ENCODE measurements around the gene SEMA3F.

The SEMA3F gene

DNA sequence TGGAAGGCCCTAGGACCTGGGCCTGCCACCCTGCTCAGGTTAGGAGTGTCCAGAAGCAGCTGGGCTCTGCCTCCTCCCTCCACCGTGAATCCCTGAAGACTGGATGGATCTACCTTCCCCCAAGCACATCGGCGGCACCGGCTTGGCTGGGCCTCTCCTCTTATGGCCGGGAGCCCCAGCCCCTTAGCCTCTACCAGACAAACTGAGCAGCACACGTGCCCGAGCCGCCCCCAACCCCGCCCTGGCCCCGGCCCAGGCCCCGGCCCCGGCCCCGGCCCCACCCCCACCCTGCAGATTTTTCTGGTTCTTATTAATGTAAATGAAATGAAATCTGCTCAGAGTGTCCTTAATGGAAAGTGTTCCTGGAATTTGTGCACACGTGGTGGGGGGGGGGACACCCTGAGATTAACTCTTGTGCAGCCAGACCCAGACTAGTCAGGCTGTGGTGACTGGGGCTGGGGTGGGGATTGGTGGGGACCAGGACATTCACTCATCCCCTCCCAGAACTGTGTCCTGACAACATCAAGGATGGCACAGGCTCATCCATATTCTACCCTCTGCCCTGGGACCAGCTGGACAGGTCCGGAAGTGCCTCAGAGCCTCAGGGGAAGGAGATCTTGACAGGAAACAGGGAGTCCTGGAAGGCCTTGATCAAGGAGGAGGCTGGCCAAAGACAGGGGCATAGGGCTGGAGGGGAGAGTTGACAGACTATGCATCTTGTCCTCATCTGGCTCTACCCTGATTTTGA, 30.9 kb upstream of the SEMA3F start:
- Histone ChIP-seq H3K4me1 (ENCODE audit: control extremely low read depth in 1 of 4, control insufficient read depth in 4 of 4, insufficient read depth in 4 of 4, low read length in 3 of 4) (peaks cover 0 to 6% (median 2%) of the 10 kb centered on the region in 4 experiments), H3K27ac (ENCODE audit: insufficient read depth in 1 of 2, low read depth in 1 of 2, low read length in 2 of 2, poor library complexity in 1 of 2, severe bottlenecking in 2 of 2) (no peak overlapping the region), H3K4me3 (ENCODE audit: control insufficient read depth in 1 of 7, extremely low read depth in 1 of 7, insufficient read depth in 4 of 7, low read depth in 2 of 7, low read length in 6 of 7) (no peak overlapping the region), H3K36me3 (ENCODE audit: control insufficient read depth in 4 of 4, insufficient read depth in 4 of 4, low read length in 3 of 4) (peaks cover 0 to 20% (median 11%) of the 10 kb centered on the region in 4 experiments), H3K9me3 (ENCODE audit: control extremely low read depth in 1 of 5, control insufficient read depth in 4 of 5, insufficient read depth in 2 of 5, low read depth in 1 of 5, low read length in 4 of 5) (no peaks in the 10 kb centered on the region), H3K27me3 (replicated peaks in 2 of 5; ENCODE audit: control insufficient read depth in 4 of 5, insufficient read depth in 5 of 5, low read length in 4 of 5) (no peaks in the 10 kb centered on the region)
- CTCF ChIA-PET: interaction anchor here (0.9 to 8.4 kb wide), 5 partner anchors 10 to 102 kb away, joined by 3 to 194 read pairs (median 39); partner anchors contain the start of gene GNAT1
- POLR2A ChIA-PET: no interaction called here
- 92% methylated on average over 6 of the region's 15 CpGs for WGBS (ENCODE audit: insufficient coverage)
- DNase-seq: no peak

DNA sequence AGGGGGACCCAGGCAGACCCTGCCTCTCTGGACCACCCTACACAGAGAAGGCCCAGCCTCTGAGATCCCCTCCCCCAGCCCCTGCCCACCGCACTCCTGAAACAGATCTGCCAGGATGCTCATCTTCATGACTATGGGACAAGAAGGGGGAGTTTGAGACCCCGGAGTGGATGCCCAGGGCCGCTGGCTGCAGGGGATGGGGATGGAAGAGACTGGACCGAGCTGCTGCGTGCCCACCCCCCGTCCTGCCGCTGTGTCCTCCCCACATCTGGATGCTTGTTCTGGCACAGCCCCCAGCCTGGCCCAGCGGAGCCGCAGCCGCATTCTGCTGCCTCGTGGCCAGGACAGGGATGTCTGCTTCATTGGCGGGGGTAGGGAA, 30.3 kb upstream of the SEMA3F start:
- 86% methylated on average over 6 of the region's 12 CpGs for WGBS (ENCODE audit: insufficient coverage)
- Histone ChIP-seq H3K4me3 (ENCODE audit: control insufficient read depth in 1 of 7, extremely low read depth in 1 of 7, insufficient read depth in 4 of 7, low read depth in 2 of 7, low read length in 6 of 7) (no peak overlapping the region), H3K27me3 (replicated peaks in 2 of 5; ENCODE audit: control insufficient read depth in 4 of 5, insufficient read depth in 5 of 5, low read length in 4 of 5) (no peaks in the 10 kb centered on the region), H3K36me3 (ENCODE audit: control insufficient read depth in 4 of 4, insufficient read depth in 4 of 4, low read length in 3 of 4) (peaks cover 0 to 16% (median 10%) of the 10 kb centered on the region in 4 experiments), H3K9me3 (ENCODE audit: control extremely low read depth in 1 of 5, control insufficient read depth in 4 of 5, insufficient read depth in 2 of 5, low read depth in 1 of 5, low read length in 4 of 5) (no peaks in the 10 kb centered on the region), H3K27ac (ENCODE audit: insufficient read depth in 1 of 2, low read depth in 1 of 2, low read length in 2 of 2, poor library complexity in 1 of 2, severe bottlenecking in 2 of 2) (no peak overlapping the region), H3K4me1 (ENCODE audit: control extremely low read depth in 1 of 4, control insufficient read depth in 4 of 4, insufficient read depth in 4 of 4, low read length in 3 of 4) (peaks cover 0 to 6% (median 2%) of the 10 kb centered on the region in 4 experiments)
- ChIA-PET CTCF (interaction anchor here (1.4 to 8.4 kb wide), 4 partner anchors 9 to 70 kb away, joined by 5 to 194 read pairs (median 74); partner anchors contain the start of gene GNAT1), POLR2A (no interaction called here)
- DNase-seq: no peak

DNA sequence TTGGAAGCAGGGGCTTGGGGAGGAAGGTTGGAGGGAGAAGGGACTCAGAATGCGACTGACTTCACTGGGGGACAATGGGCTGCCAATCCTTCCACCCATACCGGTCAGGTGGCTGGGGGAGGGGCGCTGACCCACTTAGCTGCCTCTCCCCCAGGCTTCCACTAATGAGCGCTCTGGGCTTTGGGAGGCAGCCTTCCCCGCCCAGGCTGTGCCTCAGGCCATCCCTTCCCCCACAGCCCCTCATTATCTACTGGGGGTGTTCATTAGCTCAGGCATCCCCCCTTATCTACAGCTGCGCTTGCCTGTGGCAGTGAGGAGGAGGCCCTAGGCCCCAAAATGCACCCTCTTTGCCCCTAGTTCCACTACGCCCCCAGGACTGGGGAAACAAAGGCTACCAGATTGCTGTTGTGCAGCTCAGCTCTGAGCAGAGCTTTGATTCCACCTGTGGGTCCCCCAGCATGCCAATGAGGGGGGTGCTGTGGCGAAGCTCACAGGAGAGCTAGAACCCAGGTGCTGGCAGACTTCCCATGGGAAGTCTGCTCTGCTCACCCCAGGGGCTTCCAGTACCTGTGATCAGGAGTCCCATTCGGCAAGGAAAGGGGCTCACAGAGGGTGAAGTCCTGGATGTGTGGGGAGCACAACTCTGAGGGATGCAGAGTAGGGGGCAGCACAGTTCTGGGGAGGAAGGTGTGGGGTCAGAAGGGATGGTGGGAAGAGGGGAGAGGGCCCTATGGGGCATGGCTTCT, 29.4 kb upstream of the SEMA3F start:
- DNase-seq: no peak
- peaks cover 0 to 7% (median 5%) of the 10 kb centered on the region in 4 experiments for H3K36me3 ChIP-seq (ENCODE audit: control insufficient read depth in 4 of 4, insufficient read depth in 4 of 4, low read length in 3 of 4)
- no peak overlapping the region for H3K4me3 ChIP-seq (ENCODE audit: control insufficient read depth in 1 of 7, extremely low read depth in 1 of 7, insufficient read depth in 4 of 7, low read depth in 2 of 7, low read length in 6 of 7)
- H3K4me1 ChIP-seq (ENCODE audit: control extremely low read depth in 1 of 4, control insufficient read depth in 4 of 4, insufficient read depth in 4 of 4, low read length in 3 of 4): peaks cover 0 to 6% (median 2%) of the 10 kb centered on the region in 4 experiments
- CTCF ChIA-PET: interaction anchor here (0.8 to 8.2 kb wide), 7 partner anchors 10 to 99 kb away, joined by 3 to 194 read pairs (median 4); partner anchors contain the start of gene GNAT1
- 94% methylated on average over 5 of the region's 9 CpGs for whole genome bisulfite sequencing (ENCODE audit: insufficient coverage)
- POLR2A ChIA-PET: no interaction called here
- no peaks in the 10 kb centered on the region for H3K9me3 ChIP-seq (ENCODE audit: control extremely low read depth in 1 of 5, control insufficient read depth in 4 of 5, insufficient read depth in 2 of 5, low read depth in 1 of 5, low read length in 4 of 5)
- no peaks in the 10 kb centered on the region for H3K27me3 ChIP-seq (replicated peaks in 2 of 5; ENCODE audit: control insufficient read depth in 4 of 5, insufficient read depth in 5 of 5, low read length in 4 of 5)
- H3K27ac ChIP-seq (ENCODE audit: insufficient read depth in 1 of 2, low read depth in 1 of 2, low read length in 2 of 2, poor library complexity in 1 of 2, severe bottlenecking in 2 of 2): no peak overlapping the region

DNA sequence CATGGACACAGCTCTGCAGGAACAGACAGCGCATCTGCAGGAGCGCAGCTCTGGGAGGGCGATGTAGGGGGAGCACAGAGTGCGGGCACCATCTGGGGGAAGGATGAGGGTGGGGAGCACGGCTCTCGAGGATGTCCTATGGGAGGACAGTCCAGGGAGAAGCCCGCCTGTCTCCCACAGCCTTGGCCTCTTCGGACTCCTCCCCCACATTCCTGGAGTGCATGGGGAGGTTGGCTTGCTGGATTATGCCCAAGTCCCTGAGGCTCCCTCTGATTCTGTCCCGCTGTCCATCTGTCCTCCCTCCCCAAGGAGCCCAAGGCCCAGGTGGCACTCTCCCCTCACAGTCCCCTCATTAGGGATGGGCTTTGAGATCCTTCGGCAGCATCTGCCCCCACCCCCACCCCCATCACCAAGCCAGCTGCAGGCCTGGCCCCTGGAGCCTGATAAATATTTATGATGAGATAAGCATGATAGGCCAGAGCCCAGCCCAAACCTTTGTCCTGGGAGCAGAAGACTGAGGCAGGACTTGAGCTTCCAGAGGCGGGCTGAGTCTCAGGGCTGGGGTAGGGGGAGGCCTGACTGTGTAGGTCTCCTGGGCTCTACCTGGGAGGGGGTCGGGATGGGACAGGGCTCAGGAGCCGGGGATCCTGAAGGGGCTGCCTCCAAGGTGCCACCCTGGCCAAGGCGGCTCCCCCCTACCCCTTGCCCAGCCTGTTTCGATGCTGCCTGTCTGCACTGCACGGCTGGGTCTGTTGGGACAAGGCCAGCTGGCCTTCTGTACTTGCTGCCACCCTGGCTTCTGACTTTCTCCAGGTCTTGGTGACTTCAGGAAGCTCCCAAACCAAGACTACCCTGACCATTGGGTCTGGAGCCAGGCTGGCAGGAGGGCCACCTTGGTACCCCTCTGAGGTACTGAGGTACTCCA, 28.6 kb upstream of the SEMA3F start:
- H3K4me3 ChIP-seq (ENCODE audit: control insufficient read depth in 1 of 7, extremely low read depth in 1 of 7, insufficient read depth in 4 of 7, low read depth in 2 of 7, low read length in 6 of 7): no peak overlapping the region
- H3K4me1 ChIP-seq (ENCODE audit: control extremely low read depth in 1 of 4, control insufficient read depth in 4 of 4, insufficient read depth in 4 of 4, low read length in 3 of 4): peaks cover 0 to 6% (median 2%) of the 10 kb centered on the region in 4 experiments
- WGBS (ENCODE audit: insufficient coverage): 93% methylated on average over 11 of the region's 16 CpGs
- DNase-seq: no peak
- H3K27me3 ChIP-seq (replicated peaks in 2 of 5; ENCODE audit: control insufficient read depth in 4 of 5, insufficient read depth in 5 of 5, low read length in 4 of 5): no peaks in the 10 kb centered on the region
- H3K9me3 ChIP-seq (ENCODE audit: control extremely low read depth in 1 of 5, control insufficient read depth in 4 of 5, insufficient read depth in 2 of 5, low read depth in 1 of 5, low read length in 4 of 5): no peaks in the 10 kb centered on the region
- ChIA-PET CTCF (interaction anchor here (0.7 to 8.2 kb wide), 9 partner anchors 10 to 95 kb away, joined by 3 to 194 read pairs (median 4); partner anchors contain the start of gene GNAT1), POLR2A (no interaction called here)
- H3K27ac ChIP-seq (ENCODE audit: insufficient read depth in 1 of 2, low read depth in 1 of 2, low read length in 2 of 2, poor library complexity in 1 of 2, severe bottlenecking in 2 of 2): no peak overlapping the region
- H3K36me3 ChIP-seq (ENCODE audit: control insufficient read depth in 4 of 4, insufficient read depth in 4 of 4, low read length in 3 of 4): no peaks in the 10 kb centered on the region

DNA sequence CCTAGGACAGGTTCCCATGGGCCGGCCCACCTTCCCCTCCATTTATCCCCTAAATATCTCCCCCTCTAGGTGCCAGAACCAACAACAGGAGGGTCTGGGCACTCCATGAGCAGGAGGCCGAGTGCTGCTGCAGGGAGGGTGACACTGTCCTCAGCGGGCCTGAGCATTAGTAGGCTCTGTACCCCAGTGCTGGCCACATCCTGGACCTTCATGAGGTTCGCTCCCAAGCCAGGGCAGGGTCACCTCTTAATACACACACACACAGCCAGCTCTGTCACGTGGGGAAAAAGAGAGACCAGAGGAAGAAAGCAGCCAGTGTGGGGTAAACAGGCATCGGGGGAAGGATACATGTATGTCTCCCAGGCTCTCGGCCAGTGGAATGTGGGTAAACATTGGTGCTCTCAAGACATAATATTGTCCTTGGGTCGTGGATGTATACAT, 27.9 kb upstream of the SEMA3F start:
- 97% methylated on average over 6 of the region's 8 CpGs for WGBS (ENCODE audit: insufficient coverage)
- no peak overlapping the region for H3K27ac ChIP-seq (ENCODE audit: insufficient read depth in 1 of 2, low read depth in 1 of 2, low read length in 2 of 2, poor library complexity in 1 of 2, severe bottlenecking in 2 of 2)
- CTCF ChIA-PET: interaction anchor here (0.7 to 8.2 kb wide), 5 partner anchors 9 to 58 kb away, joined by 3 to 194 read pairs (median 4); partner anchors contain the start of gene GNAT1
- peaks cover 0 to 6% (median 2%) of the 10 kb centered on the region in 4 experiments for H3K4me1 ChIP-seq (ENCODE audit: control extremely low read depth in 1 of 4, control insufficient read depth in 4 of 4, insufficient read depth in 4 of 4, low read length in 3 of 4)
- H3K36me3 ChIP-seq (ENCODE audit: control insufficient read depth in 4 of 4, insufficient read depth in 4 of 4, low read length in 3 of 4): no peaks in the 10 kb centered on the region
- POLR2A ChIA-PET: no interaction called here
- DNase-seq: no peak
- H3K27me3 ChIP-seq (replicated peaks in 2 of 5; ENCODE audit: control insufficient read depth in 4 of 5, insufficient read depth in 5 of 5, low read length in 4 of 5): no peaks in the 10 kb centered on the region
- H3K9me3 ChIP-seq (ENCODE audit: control extremely low read depth in 1 of 5, control insufficient read depth in 4 of 5, insufficient read depth in 2 of 5, low read depth in 1 of 5, low read length in 4 of 5): no peaks in the 10 kb centered on the region
- no peak overlapping the region for H3K4me3 ChIP-seq (ENCODE audit: control insufficient read depth in 1 of 7, extremely low read depth in 1 of 7, insufficient read depth in 4 of 7, low read depth in 2 of 7, low read length in 6 of 7)

DNA sequence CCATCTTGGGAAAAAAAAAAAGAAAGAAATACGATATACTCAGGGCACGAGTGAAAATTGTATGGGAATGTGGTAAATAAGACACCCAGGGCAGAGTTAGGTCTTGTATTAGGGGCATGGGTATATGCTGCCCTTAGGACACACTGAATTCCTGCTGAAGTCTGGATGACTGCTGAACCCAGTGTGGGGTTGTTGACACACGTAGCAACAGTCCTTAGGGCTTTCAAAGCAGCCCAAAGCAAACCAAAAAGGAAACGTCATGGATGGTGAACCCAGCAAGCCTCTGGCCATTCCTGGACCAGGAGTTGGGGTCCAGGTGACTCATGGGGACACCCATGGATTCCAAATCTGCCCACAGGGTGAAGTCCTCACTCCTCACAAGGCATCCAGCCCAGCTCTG, 27.1 kb upstream of the SEMA3F start:
- no peaks in the 10 kb centered on the region for H3K36me3 ChIP-seq (ENCODE audit: control insufficient read depth in 4 of 4, insufficient read depth in 4 of 4, low read length in 3 of 4)
- no peak overlapping the region for H3K4me3 ChIP-seq (ENCODE audit: control insufficient read depth in 1 of 7, extremely low read depth in 1 of 7, insufficient read depth in 4 of 7, low read depth in 2 of 7, low read length in 6 of 7)
- no peak for DNase-seq
- ChIA-PET POLR2A (no interaction called here), CTCF (interaction anchor here (1.6 to 13.2 kb wide), 3 partner anchors 7 to 64 kb away, joined by 4 to 108 read pairs (median 5); partner anchors contain the start of gene GNAT1)
- H3K27ac ChIP-seq (ENCODE audit: insufficient read depth in 1 of 2, low read depth in 1 of 2, low read length in 2 of 2, poor library complexity in 1 of 2, severe bottlenecking in 2 of 2): no peak overlapping the region
- 100% methylated on average over 4 of the region's 4 CpGs for WGBS (ENCODE audit: insufficient coverage)
- peaks cover 0 to 6% (median 2%) of the 10 kb centered on the region in 4 experiments for H3K4me1 ChIP-seq (ENCODE audit: control extremely low read depth in 1 of 4, control insufficient read depth in 4 of 4, insufficient read depth in 4 of 4, low read length in 3 of 4)
- H3K27me3 ChIP-seq (replicated peaks in 2 of 5; ENCODE audit: control insufficient read depth in 4 of 5, insufficient read depth in 5 of 5, low read length in 4 of 5): no peaks in the 10 kb centered on the region
- H3K9me3 ChIP-seq (ENCODE audit: control extremely low read depth in 1 of 5, control insufficient read depth in 4 of 5, insufficient read depth in 2 of 5, low read depth in 1 of 5, low read length in 4 of 5): no peaks in the 10 kb centered on the region

Data from common myeloid progenitor, CD34-positive (primary cell).